HG03045 (cell line): ENCODE measurements around the gene HTR3B.
"Not testable (repeated sequence)": the region's sequence is repeated elsewhere in the genome, so short reads cannot be mapped to it uniquely, and the experiment has no call there.

ENCODE experiments used
- ATAC-seq: cut with Tn5 transposase; IDR thresholded peaks from one replicate; pipeline ENCODE4 v1.9.1; 2021; ENCODE audit warnings: mild to moderate bottlenecking, moderate library complexity; ENCODE audit not compliant: unreplicated experiment

The HTR3B gene

DNA sequence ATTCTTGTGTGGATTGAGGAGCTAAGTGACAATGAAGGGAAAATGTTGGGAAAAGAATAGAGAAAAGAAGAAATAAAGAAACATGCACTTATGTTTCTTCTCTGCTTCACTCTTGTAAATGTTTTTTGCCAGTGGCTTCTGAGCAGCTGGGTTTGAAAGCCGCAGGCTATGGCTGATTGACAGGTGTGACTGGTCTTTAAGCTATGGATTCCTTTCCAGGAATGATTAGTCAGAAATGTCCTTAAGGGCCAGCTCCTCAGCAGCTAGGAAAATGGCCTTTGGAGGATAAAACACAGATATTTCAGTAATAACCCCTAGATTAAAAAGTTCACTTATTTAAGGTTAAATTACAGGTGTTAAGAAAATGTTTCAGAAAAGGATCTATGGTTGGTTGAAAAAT, 22.7 kb upstream of the HTR3B start:
- no peak for ATAC-seq

DNA sequence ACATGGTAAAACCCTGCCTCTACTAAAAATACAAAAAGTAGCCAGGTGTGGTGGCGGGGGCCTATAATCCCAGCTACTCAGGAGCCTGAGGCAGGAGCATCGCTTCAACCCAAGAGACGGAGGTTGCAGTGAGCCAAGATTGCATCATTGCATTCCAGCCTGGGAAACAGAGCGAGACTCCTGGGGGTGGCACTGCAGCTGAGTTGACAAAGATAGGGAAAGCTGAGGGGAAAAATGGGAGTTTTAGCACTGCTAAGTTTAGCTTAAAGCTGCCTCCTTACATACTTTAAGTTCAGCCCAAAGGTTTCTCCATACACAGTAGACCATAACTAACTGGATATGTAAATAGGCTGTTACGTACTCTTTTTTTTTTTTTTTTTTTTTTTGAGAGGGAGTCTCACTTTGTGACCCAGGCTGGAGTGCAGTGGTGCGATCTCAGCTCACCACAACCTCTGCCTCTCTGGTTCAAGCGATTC, 20.2 kb upstream of the HTR3B start:
- ATAC-seq: no peak

DNA sequence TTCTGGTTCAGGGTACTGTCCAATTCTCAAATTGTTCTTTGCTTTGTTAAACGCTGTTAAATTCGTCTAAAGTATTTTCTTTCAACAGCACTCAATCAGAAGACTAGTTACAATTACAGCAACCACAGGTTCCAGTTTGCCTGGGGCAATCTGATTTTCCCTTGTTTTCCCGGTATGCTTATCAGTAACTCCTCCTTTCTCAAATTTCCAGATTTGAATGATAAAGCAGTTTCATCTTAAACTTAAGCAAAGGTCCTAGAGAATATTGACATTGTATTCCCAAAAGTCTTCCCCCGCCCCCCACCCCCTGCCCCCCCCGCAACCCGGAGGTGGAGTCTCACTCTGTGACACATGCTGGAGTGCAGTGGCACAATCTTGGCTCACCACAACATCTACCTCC, 18.7 kb upstream of the HTR3B start:
- no peak for ATAC-seq

DNA sequence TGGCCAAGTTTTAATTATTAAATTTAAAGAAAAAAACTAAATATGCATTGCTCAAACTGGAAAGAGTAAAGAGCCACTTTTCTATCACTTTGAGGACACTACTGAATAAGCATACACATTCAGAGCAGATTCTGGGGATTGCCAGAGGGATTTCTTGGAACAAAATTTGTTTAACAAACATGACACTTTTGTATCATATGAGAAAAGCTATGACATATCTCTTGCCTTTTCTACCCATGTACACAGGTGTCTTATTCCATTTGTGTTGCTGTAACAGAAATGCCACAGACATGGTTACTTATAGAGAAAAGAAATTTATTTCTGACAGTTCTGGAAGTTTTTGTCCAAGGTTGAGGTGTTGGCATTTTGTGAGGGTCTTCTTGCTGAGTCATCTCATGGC, 15.7 kb upstream of the HTR3B start:
- ATAC-seq: no peak

DNA sequence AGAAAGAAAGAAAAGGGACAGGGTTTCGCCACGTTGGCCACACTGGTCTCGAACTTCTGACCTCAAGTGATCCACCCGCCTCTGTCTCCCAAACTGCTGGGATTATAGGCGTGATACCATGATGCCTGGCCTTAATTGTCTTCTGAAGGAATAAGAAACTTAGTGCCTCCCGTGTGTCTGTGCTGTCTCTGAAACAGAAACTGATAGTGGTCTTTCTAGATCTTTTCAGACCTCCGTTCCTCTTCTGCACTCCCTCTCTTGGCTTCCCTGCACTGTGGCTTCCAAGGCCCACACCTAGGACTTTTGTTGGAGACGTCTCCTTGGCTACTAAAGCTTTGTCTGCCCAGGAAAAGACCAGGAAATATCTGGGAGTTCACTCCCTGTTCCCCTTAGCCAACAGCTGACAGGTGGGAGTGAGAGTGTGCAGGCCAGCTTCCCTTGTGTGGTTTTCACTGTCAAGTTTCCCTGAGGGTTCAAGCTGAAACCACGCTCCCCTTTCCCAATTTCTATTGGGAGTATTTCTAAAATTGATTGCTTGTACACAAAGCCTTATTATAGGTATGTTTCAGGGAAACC, 10.1 kb upstream of the HTR3B start:
- no peak for ATAC-seq

DNA sequence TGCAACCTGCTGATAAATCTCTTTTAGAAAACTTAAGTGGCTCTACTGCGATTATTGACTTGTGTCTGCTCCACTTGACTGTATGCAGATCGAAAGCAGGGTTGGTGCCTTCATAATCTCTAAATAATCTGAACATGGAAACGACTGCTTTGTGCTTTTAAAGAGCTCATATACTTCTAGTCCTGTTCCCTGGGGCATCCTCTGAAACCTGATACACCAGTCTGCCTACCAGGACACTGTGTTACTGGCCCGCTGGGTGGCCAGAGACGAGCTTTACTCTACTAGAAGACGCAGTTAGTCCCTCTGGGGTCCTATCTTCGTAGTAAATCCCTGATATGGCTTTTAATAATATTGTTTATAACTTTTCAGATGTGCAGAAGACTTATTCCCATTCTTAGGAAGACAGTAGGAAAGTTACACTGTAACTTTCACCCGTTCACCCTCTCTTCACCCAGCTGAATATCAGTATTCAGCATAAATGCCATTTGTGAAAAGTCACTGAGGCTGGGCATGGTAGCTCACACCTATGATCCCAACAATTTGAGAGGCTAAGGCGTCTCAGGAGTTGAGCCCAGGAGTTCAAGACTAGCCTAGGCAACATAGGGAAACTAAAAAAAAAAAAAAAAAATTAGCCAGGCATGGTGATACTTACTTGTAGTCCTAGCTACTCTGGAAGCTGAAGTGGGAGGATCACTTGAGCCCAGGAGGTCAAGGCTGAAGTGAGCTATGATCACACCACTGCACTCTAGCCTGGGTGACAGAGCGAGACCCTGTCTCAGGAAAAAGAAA, 9.0 kb upstream of the HTR3B start:
- ATAC-seq: no peak

DNA sequence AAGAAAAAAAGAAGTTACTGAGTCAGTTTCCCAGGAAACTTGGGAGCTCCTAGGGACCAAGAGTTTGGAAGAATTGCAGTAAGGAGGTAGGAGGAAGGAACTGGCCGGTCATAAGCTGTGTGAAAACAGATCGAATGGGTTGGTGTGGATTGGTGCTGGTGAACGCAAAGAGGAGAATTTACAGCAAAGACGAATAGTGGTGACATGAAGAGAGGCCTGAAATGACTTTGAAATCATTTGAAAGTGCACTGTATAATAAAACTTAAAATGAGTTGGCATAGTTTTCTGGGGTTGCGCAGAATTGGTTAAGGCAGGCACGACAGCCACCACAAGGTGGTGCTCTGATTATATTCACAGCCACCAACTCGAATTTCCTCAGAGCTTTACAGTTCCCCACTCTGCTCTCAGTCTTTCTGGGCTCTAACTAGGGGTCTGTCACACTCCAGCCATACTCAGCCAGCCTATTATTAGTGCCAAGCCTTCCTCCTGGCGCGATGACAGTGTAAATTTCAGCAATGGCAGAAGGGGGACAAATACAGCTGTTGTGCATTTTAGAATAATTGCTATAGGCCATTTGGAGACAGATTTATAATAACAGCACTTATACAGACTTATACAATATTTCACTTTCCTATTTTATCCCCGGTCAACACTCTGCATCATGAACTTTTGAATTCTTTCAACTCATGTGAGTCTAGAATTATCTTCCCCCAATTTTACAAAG, 8.3 kb upstream of the HTR3B start:
- ATAC-seq: no peak

DNA sequence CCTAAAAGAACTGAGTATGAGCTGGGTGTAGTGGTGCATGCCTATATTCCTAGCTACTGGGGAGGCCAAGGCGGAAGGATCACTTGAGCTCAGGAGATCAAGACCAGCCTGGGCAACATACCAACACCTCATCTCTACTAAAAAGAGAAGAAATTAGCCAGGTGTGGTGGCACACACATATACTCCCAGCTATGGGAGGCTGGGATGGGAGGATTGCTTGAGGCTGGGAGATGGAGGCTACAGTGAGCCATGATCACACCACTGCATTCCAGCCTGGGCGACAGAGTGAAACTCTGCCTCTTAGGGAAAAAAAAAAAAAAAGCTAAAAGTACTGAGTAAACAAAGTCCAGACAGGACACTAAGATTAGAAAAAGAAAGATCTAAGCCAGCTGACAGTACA, 3.5 kb upstream of the HTR3B start:
- ATAC-seq: no peak

DNA sequence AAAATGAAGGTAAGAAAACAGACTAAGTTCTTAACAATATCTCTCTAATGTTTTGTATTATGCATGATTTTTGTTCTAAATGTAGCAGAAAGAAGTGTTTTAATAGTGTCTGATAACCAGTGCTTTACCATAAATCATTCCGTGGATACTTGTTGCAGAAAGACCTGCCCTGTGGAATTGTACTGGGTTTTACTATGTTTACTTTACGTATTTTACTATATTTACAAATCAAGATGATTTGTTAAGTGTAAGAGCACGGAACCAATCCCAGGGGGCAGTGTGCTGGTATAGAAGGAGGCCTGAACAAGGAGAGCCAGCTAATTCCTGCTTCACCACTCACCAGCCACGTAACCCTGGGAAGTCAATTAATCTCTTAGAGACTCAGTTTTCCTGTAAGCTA, 1.4 kb downstream of the HTR3B start:
- no peak for ATAC-seq

DNA sequence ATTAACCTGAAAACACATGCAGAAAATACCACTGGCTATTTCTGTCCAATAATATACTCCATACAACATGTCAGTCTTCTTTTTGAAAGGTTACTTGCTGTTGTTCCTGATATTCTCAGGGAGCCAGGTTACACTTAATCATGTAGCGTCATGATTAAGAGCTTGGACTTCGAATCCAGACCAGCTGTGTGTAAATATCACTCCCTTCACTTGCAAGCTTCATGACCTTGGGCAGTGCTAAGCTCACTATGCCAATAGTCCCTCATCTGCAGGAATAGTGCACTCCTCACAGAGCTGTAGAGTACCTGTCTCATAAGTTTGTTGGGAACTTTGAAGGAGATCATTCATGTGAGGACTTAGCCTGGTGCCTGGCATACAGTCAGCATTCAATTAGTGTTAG, 1.9 kb downstream of the HTR3B start:
- no peak for ATAC-seq

DNA sequence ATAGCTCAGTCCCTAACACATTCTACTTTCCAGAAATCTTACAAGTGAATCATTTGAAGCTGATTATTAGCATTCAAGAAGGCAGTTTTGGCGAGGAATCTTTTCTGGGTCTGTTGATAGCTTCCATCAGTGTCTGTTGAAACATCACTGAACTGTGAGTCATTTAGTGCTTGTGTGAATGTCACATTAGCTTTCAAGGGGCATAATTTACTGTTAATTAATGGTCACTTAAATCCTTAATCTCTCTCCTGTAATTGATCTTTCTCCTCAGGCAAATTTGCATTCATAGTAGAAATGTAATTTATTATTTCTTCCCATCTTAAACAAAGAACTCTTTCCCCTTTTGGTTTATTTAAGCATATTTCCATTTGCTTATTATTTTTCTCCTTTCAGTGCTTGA, 2.6 kb downstream of the HTR3B start:
- no peak for ATAC-seq

DNA sequence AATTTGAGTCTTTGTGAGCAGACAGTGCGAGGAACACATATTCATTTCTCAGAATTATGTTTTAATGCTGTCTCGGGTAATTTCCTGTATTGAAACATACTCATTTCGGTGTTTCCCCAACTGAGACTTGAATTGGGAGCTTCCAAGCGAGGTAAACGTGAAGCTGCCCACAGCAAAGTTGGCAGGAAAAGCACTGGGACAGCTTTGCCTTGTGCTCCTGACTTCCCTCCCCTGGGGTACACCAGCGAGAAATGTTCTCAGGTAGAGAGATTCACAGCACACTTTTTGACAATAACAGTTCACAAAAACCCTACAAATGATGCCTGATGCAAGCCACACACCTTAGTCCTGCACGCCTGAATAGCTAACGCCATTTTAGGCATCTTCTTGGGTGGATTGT, 3.1 kb downstream of the HTR3B start:
- ATAC-seq: no peak

DNA sequence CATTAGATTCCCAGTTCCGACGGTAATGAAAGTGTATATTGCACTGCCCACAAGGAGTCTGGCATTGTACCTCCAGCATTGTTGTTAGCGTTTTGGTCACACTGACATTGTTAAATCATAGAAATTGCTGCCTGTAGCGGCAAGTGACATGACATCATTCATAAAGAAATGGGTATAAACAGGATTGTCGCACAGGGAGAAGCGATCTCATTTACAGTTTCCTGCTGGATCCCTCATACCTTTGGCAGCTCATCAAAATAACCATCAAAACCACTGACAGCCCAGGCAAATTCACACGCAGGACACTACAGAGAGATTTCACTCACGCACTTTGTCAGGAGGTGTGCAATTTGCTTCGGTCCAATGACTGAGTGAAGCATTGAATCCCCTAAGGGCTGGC, 3.5 kb downstream of the HTR3B start:
- no peak for ATAC-seq

DNA sequence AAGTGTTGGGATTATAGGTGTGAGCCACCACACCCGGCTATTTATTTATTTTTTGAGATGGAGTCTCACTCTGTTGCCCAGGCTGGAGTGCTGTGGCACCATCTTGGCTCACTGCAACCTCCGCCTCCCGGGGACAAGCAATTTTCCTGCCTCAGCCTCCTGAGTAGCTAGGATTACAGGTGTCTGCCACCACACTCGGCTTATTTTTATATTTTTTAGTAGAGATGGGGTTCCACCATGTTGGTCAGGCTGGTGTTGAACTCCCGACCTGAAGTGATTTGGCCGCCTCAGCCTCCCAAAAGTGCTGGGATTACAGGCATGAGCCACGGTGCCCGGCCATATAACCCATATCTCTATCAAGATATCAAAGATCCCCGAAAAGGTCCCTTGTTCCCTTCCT, 6.9 kb downstream of the HTR3B start:
- not testable (repeated sequence) for ATAC-seq

DNA sequence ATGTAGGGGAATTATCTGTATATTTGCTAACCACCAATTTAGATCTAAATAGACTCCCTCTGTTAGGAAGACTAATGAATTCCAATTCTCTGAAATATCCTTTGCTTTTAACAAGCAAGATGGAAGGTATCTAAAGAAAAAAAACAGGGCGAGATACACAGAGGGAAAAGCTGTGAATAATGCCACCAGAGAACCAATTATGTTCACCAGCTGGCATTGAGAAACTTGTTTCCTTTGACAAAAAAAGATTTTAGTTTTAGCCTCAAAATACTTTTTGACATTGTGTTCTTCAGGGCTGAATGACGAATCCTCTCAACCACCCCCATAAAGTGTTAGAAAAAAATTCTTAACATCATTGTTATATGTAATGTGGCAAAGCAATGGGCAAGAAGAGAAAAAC, 19.0 kb downstream of the HTR3B start:
- no peak for ATAC-seq

DNA sequence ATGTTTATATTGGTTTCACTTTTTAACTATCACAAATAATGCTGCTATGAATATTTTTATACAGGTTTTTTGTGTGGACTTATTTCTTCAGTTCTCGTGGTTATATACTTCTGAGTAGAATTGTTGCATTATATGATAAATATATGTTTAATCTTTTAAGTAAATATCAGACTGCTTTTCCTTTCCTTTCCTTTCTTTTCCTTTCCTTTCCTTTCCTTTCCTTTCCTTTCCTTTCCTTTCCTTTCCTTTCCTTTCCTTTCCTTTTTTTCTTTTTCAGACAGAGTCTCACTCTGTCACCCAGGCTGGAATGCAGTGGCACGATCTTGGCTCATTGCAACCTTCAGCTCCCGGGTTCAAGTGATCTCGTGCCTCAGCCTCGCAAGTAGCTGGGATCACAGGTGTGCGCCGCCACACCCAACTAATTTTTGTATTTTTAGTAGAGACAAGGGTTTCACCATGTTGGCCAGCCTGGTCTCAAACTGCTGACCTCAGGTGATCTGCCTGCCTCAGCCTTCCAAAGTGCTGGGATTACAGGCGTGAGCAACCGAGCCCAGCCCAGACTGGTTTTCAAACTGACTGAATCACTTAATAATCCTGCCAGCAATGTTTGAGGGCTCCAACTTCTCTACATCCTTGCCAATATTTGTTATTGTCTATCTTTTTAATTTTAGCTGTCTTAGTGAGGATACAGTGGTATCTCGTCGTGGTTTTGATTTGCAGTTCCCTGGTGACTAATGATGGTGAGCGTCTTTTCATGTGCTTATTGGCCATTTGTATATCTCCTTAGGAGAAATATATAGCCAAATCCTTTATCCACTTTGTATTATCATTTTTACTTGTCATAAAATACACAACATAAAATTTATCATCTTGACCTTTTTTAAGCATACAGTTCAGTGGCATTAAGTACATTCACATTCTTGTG, 21.9 kb downstream of the HTR3B start:
- no peak for ATAC-seq

DNA sequence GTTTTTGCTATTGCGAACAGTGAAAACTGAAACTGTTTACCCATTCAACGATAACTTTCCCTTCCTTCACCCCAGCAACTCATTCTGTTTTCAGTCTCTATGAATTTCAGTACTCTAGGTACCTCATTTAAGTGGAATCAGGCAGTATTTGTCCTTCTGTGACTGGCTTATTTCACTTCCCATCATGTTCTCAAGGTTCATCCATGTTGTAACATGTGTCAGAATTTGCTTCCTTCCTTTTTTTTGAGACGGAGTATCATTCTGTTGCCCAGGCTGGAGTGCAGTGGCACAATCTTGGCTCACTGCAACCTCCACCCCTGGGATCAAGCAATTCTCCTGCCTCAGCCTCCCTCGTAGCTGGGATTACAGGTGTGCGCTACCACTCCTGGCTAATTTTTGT, 23.7 kb downstream of the HTR3B start:
- ATAC-seq: no peak

DNA sequence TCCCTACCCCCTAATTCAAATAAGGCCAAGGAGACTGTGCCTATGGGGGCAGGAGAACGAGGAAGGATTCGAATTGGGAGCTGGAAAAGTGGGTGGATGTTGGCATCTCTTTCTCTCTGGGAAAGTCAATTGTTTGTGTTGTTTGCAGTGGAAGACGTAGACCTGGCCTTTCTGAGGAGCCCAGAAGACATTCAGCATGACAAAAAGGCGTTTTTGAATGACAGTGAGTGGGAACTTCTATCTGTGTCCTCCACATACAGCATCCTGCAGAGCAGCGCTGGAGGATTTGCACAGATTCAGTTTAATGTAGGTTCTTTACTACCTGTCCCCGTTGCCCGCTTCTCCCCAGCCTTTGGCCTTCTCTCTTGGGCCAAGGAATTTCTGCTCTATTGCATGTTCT, 28.2 kb downstream of the HTR3B start:
- no peak for ATAC-seq

DNA sequence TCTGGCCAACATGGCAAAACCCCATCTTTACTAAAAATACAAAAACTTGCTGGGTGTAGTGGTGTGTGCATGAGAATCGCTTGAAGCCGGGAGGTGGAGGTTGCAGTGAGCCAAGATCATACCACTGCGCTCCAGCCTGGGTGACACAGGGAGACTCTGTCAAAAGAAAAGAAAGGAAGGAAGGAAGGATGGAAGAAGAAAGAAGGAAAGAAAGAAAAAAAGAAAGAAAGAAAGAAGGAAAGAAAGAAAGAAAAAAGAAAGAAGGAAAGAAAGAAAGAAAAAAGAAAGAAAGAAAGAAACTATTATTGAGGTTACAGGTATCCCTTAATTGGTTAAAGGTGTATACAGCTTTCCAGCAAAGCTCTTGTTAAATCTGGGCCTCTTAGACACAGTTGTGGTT, 29.6 kb downstream of the HTR3B start:
- not testable (repeated sequence) for ATAC-seq

DNA sequence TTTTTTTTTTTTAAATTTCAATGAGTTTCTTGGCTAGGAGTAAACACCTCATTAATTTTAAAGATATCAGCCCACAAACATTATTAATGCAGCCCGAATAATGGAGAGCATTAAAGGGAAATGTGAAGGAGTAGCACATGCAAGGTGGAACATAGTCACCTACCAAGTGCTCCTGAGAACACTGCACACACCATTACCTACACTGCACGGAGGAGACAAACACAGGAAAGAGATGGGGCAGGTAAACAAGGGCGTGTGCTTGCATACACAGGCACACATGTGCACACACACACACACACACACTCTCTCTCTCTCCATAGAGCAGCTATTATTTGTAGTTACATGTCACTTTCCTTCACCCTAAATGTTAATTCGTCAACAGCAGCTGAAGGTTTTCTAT, 30.2 kb downstream of the HTR3B start:
- no peak for ATAC-seq

DNA sequence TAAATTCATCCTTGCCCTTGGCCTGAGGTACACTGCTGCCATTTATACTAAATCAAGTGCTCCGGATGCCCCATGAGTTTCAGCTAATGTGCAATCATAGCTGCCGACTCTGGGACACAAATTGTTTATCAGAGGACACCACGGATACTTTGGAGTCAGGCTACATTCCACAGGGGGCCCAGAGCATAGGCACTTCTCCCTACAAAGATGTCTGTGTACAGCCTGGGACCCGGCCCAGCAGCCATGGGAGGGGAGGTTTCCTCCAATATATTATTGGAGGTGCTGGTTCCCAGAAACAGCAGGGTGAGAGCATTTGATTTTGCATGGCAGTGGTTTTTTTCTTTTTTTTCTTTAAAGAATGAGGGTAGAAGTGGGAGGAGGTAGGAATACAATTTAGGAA, 31.3 kb downstream of the HTR3B start:
- no peak for ATAC-seq
